HEK293T (cell line): ENCODE data around the gene MED12.
"Not testable (repeated sequence)": the region's sequence is repeated elsewhere in the genome, so short reads cannot be mapped to it uniquely, and the experiment has no call there.

ENCODE experiments used
- CTCF ChIA-PET: fragments of 350-600 bp; formaldehyde crosslinking; extraction: SDS; loops from one replicate; lab custom pipeline; 2021; ENCODE audit warnings: antibody characterized with exemption, inconsistent platforms; lab: Yijun Ruan, JAX
- POLR2A ChIA-PET: fragments of 350-600 bp; formaldehyde crosslinking; extraction: SDS; loops from one replicate; lab custom pipeline; 2020; ENCODE audit warnings: antibody characterized with exemption, inconsistent platforms; lab: Yijun Ruan, JAX
- DNase-seq: peaks from one replicate; pipeline ENCODE4 v3.0.0; 2012; ENCODE audit warnings: mixed read lengths; ENCODE audit errors: extremely low spot score
- ARNT ChIP-seq: fragments of 450-650 bp; IDR thresholded peaks from 2 replicates; pipeline ENCODE4 v1.6.1; 2017; ENCODE audit warnings: mild to moderate bottlenecking
- BHLHE40 ChIP-seq: fragments of 450-650 bp; IDR thresholded peaks from 2 replicates; pipeline ENCODE4 v1.6.1; 2016; ENCODE audit warnings: mild to moderate bottlenecking, moderate library complexity, borderline replicate concordance
- CTBP1 ChIP-seq: fragments of 450-650 bp; IDR thresholded peaks from 2 replicates; pipeline ENCODE4 v1.6.1; 2016; ENCODE audit warnings: borderline replicate concordance
- ELF4 ChIP-seq: fragments of 450-650 bp; IDR thresholded peaks from 2 replicates; pipeline ENCODE4 v1.6.1; 2017; ENCODE audit warnings: antibody characterized with exemption
- FOXA1 ChIP-seq: fragments of 450-650 bp; IDR thresholded peaks from 2 replicates; pipeline ENCODE4 v1.6.1; 2016; ENCODE audit warnings: mild to moderate bottlenecking
- FOXK2 ChIP-seq: fragments of 450-650 bp; IDR thresholded peaks from 2 replicates; pipeline ENCODE4 v1.6.1; 2016; ENCODE audit warnings: mild to moderate bottlenecking
- FOXM1 ChIP-seq: fragments of 450-650 bp; IDR thresholded peaks from 2 replicates; pipeline ENCODE4 v1.6.1; 2017; ENCODE audit warnings: mild to moderate bottlenecking, borderline replicate concordance
- HDGF ChIP-seq: fragments of 450-650 bp; IDR thresholded peaks from 2 replicates; pipeline ENCODE4 v1.6.1; 2017; ENCODE audit warnings: antibody characterized with exemption, borderline replicate concordance
- L3MBTL2 ChIP-seq: fragments of 450-650 bp; conservative IDR thresholded peaks from 2 replicates; pipeline ENCODE4 v1.6.1; 2016; ENCODE audit warnings: mild to moderate bottlenecking
- LEF1 ChIP-seq: fragments of 450-650 bp; IDR thresholded peaks from 2 replicates; pipeline ENCODE4 v1.6.1; 2017; ENCODE audit warnings: mild to moderate bottlenecking, borderline replicate concordance
- NFRKB ChIP-seq: fragments of 450-650 bp; IDR thresholded peaks from 2 replicates; pipeline ENCODE4 v1.6.1; 2016; ENCODE audit warnings: mild to moderate bottlenecking, moderate library complexity
- SP1 ChIP-seq: fragments of 450-650 bp; IDR thresholded peaks from 2 replicates; pipeline ENCODE4 v1.6.1; 2017
- SUZ12 ChIP-seq: fragments of 450-650 bp; IDR thresholded peaks from 2 replicates; pipeline ENCODE4 v1.6.1; 2016; ENCODE audit warnings: mild to moderate bottlenecking
- TARDBP ChIP-seq: fragments of 450-650 bp; IDR thresholded peaks from 2 replicates; pipeline ENCODE4 v1.6.1; 2016
- ZNF384 ChIP-seq: fragments of 450-650 bp; IDR thresholded peaks from 2 replicates; pipeline ENCODE4 v1.6.1; 2016
- TF ChIP-seq, protein P1 (sequence below): fragments of 450-650 bp; IDR thresholded peaks from 2 replicates; pipeline ENCODE4 v1.6.1; 2016

The MED12 gene

DNA sequence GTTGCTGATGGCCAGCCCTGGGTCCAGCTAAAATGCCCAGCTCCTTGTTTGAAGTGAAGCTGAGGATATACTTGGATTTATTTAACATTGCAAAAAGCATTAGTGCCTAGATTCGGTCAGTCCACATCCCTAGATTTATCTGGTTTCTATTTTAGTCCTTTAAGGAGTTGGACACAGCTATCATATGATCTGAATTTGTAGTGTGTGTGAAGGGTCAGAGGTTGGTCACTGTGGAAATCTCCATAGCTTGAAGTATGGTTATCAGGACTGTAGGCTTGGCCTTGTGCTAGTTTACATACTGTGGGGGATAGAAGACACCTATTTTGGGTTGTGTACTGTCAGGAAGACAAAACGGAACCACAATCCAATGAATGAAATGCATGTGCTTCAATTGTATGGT, 55.0 kb downstream of the MED12 start:
- POLR2A ChIA-PET: interaction anchor here (0.7 to 1.1 kb wide), 2 partner anchors 8 to 10 kb away, joined by 3 read pairs; no protein-coding TSS in a partner anchor
- DNase-seq: no peak
- no peak for TF ChIP-seq SUZ12
- TF ChIP-seq L3MBTL2: no peak
- TF ChIP-seq ARNT: no peak
- TF ChIP-seq, protein P1, sequence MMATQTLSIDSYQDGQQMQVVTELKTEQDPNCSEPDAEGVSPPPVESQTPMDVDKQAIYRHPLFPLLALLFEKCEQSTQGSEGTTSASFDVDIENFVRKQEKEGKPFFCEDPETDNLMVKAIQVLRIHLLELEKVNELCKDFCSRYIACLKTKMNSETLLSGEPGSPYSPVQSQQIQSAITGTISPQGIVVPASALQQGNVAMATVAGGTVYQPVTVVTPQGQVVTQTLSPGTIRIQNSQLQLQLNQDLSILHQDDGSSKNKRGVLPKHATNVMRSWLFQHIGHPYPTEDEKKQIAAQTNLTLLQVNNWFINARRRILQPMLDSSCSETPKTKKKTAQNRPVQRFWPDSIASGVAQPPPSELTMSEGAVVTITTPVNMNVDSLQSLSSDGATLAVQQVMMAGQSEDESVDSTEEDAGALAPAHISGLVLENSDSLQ: no peak
- TF ChIP-seq ZNF384: no peak
- CTCF ChIA-PET: interaction anchor here (0.9 kb wide), 1 partner anchor 204 kb away, joined by 3 read pairs; no protein-coding TSS in a partner anchor

DNA sequence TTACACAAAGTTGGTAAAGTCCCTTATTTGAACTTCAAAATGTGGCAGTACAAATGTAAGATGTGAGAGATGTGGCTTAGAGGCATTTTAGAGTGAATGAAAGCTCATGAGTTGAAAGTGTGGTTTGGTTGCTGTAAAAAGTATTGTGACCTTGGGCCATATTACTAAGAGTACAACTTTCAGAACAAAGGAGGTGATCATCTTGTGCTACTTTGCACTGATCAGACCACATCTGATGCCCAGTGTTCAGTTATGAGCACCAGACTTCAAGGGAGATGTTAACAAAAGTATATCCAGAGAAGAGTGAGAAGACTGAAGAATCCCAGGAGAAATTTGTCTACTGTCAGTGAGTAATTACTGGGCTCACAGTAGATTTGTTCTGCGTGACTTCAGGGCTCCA, 56.4 kb downstream of the MED12 start:
- DNase-seq: no peak
- TF ChIP-seq SUZ12 (no peak), TARDBP (no peak), FOXM1 (no peak), BHLHE40 (no peak), L3MBTL2 (no peak), FOXK2 (no peak), HDGF (no peak), LEF1 (no peak), CTBP1 (no peak), ARNT (no peak), FOXA1 (no peak), NFRKB (no peak)
- CTCF ChIA-PET: no interaction called here
- POLR2A ChIA-PET: no interaction called here

DNA sequence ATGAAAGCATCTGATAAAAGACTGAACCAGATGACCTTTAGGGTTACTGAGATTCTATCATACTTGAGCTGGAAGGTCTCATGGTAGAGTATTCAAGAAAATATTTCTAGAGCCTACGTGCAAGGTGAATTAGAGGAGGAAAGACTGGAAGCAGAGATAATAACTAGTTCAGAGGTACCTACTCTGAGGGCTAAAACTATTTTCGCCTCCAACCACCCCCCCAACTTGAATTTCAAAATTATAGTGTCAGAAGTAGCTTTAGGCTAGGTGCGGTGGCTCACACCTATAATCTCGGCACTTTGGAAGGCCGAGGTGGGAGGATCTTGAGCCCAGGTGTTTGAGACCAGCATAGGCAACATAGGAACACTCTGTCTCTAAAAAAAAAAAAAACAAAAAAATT, 57.1 kb downstream of the MED12 start:
- POLR2A ChIA-PET: no interaction called here
- no peak for TF ChIP-seq FOXK2
- TF ChIP-seq, protein P1: no peak
- no peak for TF ChIP-seq TARDBP
- no peak for TF ChIP-seq CTBP1
- TF ChIP-seq L3MBTL2: no peak
- TF ChIP-seq HDGF: no peak
- TF ChIP-seq SUZ12: no peak
- TF ChIP-seq ELF4: no peak
- no peak for TF ChIP-seq FOXA1
- TF ChIP-seq SP1: no peak
- no peak for TF ChIP-seq BHLHE40
- no peak for TF ChIP-seq ARNT
- TF ChIP-seq FOXM1: no peak
- no peak for TF ChIP-seq LEF1
- TF ChIP-seq NFRKB: no peak
- no peak for TF ChIP-seq ZNF384
- DNase-seq: no peak
- CTCF ChIA-PET: interaction anchor here (0.6 kb wide), 1 partner anchor 205 kb away, joined by 3 read pairs; no protein-coding TSS in a partner anchor

DNA sequence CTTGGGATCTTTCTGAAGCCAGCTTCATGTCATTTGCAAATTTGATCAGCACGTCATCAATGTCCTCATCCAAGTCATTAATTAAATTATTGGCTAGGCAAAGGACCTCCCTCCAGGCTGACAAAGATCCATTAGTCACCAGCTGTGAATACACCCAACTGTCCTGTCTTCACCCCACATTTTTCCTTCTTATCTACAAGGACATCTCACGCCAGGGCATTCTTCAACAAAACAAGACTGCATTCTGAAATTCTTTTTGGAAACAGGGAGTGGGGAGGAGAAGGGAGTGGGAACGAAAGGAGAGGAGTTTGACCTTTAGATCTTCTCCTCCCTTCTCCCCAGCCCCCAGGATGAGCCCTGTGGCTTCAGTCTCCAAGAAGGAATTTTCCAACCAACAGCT, 58.9 kb downstream of the MED12 start:
- ChIA-PET CTCF (interaction anchor here (0.5 to 3.3 kb wide), 2 partner anchors 207 to 411 kb away, joined by 3 to 9 read pairs; no protein-coding TSS in a partner anchor), POLR2A (interaction anchor here (0.6 kb wide), 1 partner anchor 91 kb away, joined by 3 read pairs; no protein-coding TSS in a partner anchor)
- DNase-seq: no peak
- no peak for TF ChIP-seq CTBP1
- TF ChIP-seq FOXK2: no peak
- TF ChIP-seq L3MBTL2: no peak
- no peak for TF ChIP-seq NFRKB
- no peak for TF ChIP-seq SUZ12
- no peak for TF ChIP-seq ELF4
- TF ChIP-seq, protein P1: no peak
- TF ChIP-seq ZNF384: no peak
- no peak for TF ChIP-seq FOXA1
- TF ChIP-seq LEF1: no peak
- TF ChIP-seq TARDBP: no peak
- no peak for TF ChIP-seq BHLHE40
- no peak for TF ChIP-seq SP1

DNA sequence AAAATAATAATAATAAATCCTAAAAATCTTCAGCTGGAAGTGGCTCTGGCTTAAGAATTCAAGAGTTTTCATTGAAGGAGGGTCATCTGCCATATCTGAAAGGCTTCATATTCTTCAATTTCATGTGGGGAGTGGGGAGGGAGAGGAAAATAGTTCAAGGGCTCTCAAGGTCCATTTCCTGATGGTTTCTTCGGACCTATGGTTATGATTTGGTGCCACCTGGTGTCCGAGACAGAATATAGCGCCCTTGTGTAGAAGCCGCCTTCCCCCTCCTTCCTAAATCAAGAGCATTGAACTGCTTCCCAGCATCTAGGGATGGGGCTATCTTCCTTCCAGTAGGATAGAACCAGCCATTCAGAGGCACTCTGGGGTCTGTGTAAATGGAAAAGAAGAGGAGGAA, 60.5 kb downstream of the MED12 start:
- DNase-seq: peak; percentile 67
- TF ChIP-seq LEF1: no peak
- TF ChIP-seq, protein P1: no peak
- TF ChIP-seq FOXM1: no peak
- TF ChIP-seq FOXA1: no peak
- TF ChIP-seq ZNF384: no peak
- no peak for TF ChIP-seq SP1
- no peak for TF ChIP-seq SUZ12
- no peak for TF ChIP-seq HDGF
- no peak for TF ChIP-seq ELF4
- TF ChIP-seq TARDBP: no peak
- no peak for TF ChIP-seq BHLHE40
- TF ChIP-seq ARNT: no peak
- TF ChIP-seq CTBP1: no peak
- TF ChIP-seq FOXK2: no peak
- TF ChIP-seq NFRKB: no peak
- no peak for TF ChIP-seq L3MBTL2
- CTCF ChIA-PET: interaction anchor here (3.3 kb wide), 1 partner anchor 209 kb away, joined by 9 read pairs; no protein-coding TSS in a partner anchor
- POLR2A ChIA-PET: no interaction called here

DNA sequence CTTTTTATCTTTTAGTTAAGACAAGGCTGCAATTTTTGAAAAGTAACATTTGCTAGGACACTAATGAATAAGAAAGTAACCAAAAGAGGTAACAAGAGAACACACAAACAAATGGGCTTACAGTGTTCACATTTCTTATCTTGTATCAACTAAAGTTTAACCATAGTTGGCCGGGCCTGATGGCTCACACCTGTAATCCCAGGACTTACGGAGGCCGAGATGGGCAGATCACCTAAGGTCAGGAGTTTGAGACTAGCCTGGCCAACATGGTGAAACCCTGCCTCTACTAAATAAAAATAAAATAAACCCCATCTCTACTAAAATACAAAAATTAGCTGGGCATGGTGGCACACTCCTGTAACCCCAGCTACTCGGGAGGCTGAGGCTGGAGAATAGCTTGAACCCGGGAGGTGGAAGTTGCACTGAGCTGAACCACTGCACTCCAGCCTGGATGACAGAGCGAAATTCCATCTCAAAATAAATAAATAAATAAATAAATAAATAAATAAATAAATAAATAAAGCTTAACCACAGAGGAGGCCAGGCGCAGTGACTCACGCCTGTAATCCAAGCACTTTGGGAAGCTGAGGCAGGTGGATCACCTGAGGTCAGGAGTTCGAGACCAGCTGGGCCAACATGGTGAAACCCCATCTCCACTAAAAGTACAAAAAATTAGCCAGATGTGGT, 62.3 kb downstream of the MED12 start:
- CTCF ChIA-PET: interaction anchor here (0.7 to 1.4 kb wide), 3 partner anchors 17 to 33 kb away, joined by 3 to 5 read pairs (median 5); no protein-coding TSS in a partner anchor
- DNase-seq: not testable (repeated sequence)
- POLR2A ChIA-PET: interaction anchor here (1.0 to 5.0 kb wide), 2 partner anchors 8 to 103 kb away, joined by 3 to 26 read pairs; partner anchors contain the start of gene NONO
